Aorta (tissue), 5 donors: ENCODE measurements around the gene EPHA3. TPM values are rescaled to one million over a fixed set of nuclear protein-coding genes. Genes with fewer than 3 reads are reported as not detected.

Experiments
- ATAC-seq: fragments of 200-7000 bp; cut with Tn5 transposase; one replicate; pipeline ENCODE4 v1.9.1; 2022; ENCODE audit warnings: moderate library complexity; ENCODE audit not compliant: low FRiP score
- DNase-seq, 2 donors: peaks; one replicate each; pipeline ENCODE4 v3.0.0-alpha.2; 2020
- H3K27ac ChIP-seq, 2 donors: one replicate each; pipeline ENCODE4 v1.5.1; 2013; ENCODE audit warnings: low read length in 2 of 2, mild to moderate bottlenecking in 2 of 2, moderate library complexity in 2 of 2, control low read depth in 1 of 2, inconsistent platforms in 1 of 2, low read depth in 1 of 2
- H3K27me3 ChIP-seq, 2 donors: one replicate each; pipeline ENCODE4 v1.6.1; 2013; ENCODE audit warnings: control low read depth in 1 of 2, low read length in 1 of 2, mild to moderate bottlenecking in 1 of 2, moderate library complexity in 1 of 2; ENCODE audit not compliant: insufficient read depth in 2 of 2, control insufficient read depth in 1 of 2
- H3K36me3 ChIP-seq, 2 donors: one replicate each; pipeline ENCODE4 v1.6.1; 2013; ENCODE audit warnings: control low read depth in 1 of 2, low read length in 1 of 2, mild to moderate bottlenecking in 1 of 2; ENCODE audit not compliant: insufficient read depth in 2 of 2, control insufficient read depth in 1 of 2
- H3K4me1 ChIP-seq, 2 donors: one replicate each; pipeline ENCODE4 v1.6.1; 2013; ENCODE audit warnings: low read length in 2 of 2, control low read depth in 1 of 2, mild to moderate bottlenecking in 1 of 2, moderate library complexity in 1 of 2; ENCODE audit not compliant: insufficient read depth in 2 of 2, control insufficient read depth in 1 of 2
- H3K4me3 ChIP-seq, 2 donors: one replicate each; pipeline ENCODE4 v1.5.1; 2013; ENCODE audit warnings: low read length in 2 of 2, control low read depth in 1 of 2, mild to moderate bottlenecking in 1 of 2
- H3K9me3 ChIP-seq: one replicate; pipeline ENCODE4 v1.6.1; 2013; ENCODE audit warnings: mild to moderate bottlenecking, low read length; ENCODE audit not compliant: control insufficient read depth
- WGBS, 2 donors: extraction: QIAGEN DNeasy Blood & Tissue Kit; methylation state at CpG; one replicate each; pipeline ENCODE4 v1.1.7; 2013; 5-methylcytosine and 5-hydroxymethylcytosine counted together
- intact Hi-C, 2 donors: fragments of 100-400 bp; cut with DNase I; formaldehyde crosslinking; loops; one replicate each; pipeline versions ENCODE4 v1.14.2 to v1.15.0; 2022
- polyA plus RNA-seq, 2 donors: library from polyadenylated mRNA; stranded (reverse); fragments of 200-250 nt; gene quantifications; one replicate each; pipeline ENCODE4 v1.2.3, GENCODE V29; 2013
- total RNA-seq, 2 donors: library from RNA; stranded (reverse); fragmentation: NEBNext Ultra II Directional; extraction: Animal tissue kit (Norgen Biotek cat#: 25700); gene quantifications; one replicate each; pipeline ENCODE4 v1.2.1, GENCODE V29; 2021
- donor health status: healthy with polysubstance abuse.
- donor health status: Bipolar disorder and iron deficiency.
- donor health status: DM: no; HTN: no; CAD: no.
- donor health status: DM: no; HTN: no; CAD: no.
- donor health status: DM: yes; HTN: yes; CAD: no.

EPHA3 gene
- total and polyA plus RNA-seq, 4 donors, result 1.0 to 19.3 (median 6.7) TPM

- no peak overlapping the region for H3K27ac ChIP-seq
- no peaks in the 10 kb centered on the region for H3K36me3 ChIP-seq
- intact Hi-C loops, result no loop called here
- H3K27me3 ChIP-seq, result no peaks in the 10 kb centered on the region
- no peaks in the 10 kb centered on the region for H3K9me3 ChIP-seq
- DNase-seq, result no peak
- WGBS, 2 donors, result 7 to 10% methylated on average over 3 of the region's 3 CpGs
- no peaks in the 10 kb centered on the region for H3K4me1 ChIP-seq
- H3K4me3 ChIP-seq, result no peak overlapping the region
- ATAC-seq, result no peak
Observed at GRCh38 chr3:89419647-89420241, 312.3 kb downstream of the EPHA3 start.

GRCh38 chr3:89426060-89426459, 318.6 kb downstream of the EPHA3 start:
- no peak overlapping the region for H3K27ac ChIP-seq
- no peak for ATAC-seq
- intact Hi-C loops, result no loop called here
- H3K36me3 ChIP-seq, result no peaks in the 10 kb centered on the region
- H3K4me1 ChIP-seq, result no peaks in the 10 kb centered on the region
- no peak for DNase-seq
- no peak overlapping the region for H3K4me3 ChIP-seq
- no peaks in the 10 kb centered on the region for H3K27me3 ChIP-seq
- WGBS, 2 donors, result 90 to 92% methylated on average over 5 of the region's 5 CpGs
- H3K9me3 ChIP-seq, result no peaks in the 10 kb centered on the region

- H3K27ac ChIP-seq, result no peak overlapping the region
- H3K9me3 ChIP-seq, result no peaks in the 10 kb centered on the region
- no peaks in the 10 kb centered on the region for H3K27me3 ChIP-seq
- intact Hi-C loops, result no loop called here
- no peak for DNase-seq
- H3K36me3 ChIP-seq, result no peaks in the 10 kb centered on the region
- no peak overlapping the region for H3K4me3 ChIP-seq
- 80 to 83% methylated on average over 7 of the region's 7 CpGs for WGBS, 2 donors
- ATAC-seq, result no peak
- no peaks in the 10 kb centered on the region for H3K4me1 ChIP-seq
Observed at GRCh38 chr3:89434621-89435380, 327.4 kb downstream of the EPHA3 start.

GRCh38 chr3:89436846-89437245, 329.4 kb downstream of the EPHA3 start:
- intact Hi-C loops, result no loop called here

GRCh38 chr3:89440386-89440785, 333.0 kb downstream of the EPHA3 start:
- no peak for ATAC-seq
- H3K36me3 ChIP-seq, result no peaks in the 10 kb centered on the region
- no peaks in the 10 kb centered on the region for H3K9me3 ChIP-seq
- no peak overlapping the region for H3K4me3 ChIP-seq
- H3K27ac ChIP-seq, result no peak overlapping the region
- WGBS, 2 donors, result 87 to 88% methylated on average over 4 of the region's 4 CpGs
- intact Hi-C loops, result no loop called here
- no peak for DNase-seq
- H3K4me1 ChIP-seq, result no peaks in the 10 kb centered on the region
- no peaks in the 10 kb centered on the region for H3K27me3 ChIP-seq

More at GRCh38 chr3:89436846-89437245, 329.4 kb downstream of the EPHA3 start:
- Histone ChIP-seq H3K27ac (no peak overlapping the region), H3K27me3 (no peaks in the 10 kb centered on the region), H3K36me3 (no peaks in the 10 kb centered on the region), H3K4me1 (no peaks in the 10 kb centered on the region), H3K4me3 (no peak overlapping the region), H3K9me3 (no peaks in the 10 kb centered on the region)
- WGBS, 2 donors, result 61 to 70% methylated on average over 3 of the region's 3 CpGs
- ATAC-seq (no peak), DNase-seq (no peak)

- no peak for DNase-seq
- ATAC-seq, result no peak
- no peaks in the 10 kb centered on the region for H3K36me3 ChIP-seq
- no peaks in the 10 kb centered on the region for H3K9me3 ChIP-seq
- H3K4me1 ChIP-seq, result no peaks in the 10 kb centered on the region
- no peaks in the 10 kb centered on the region for H3K27me3 ChIP-seq
- H3K4me3 ChIP-seq, result no peak overlapping the region
- intact Hi-C loops, result no loop called here
- H3K27ac ChIP-seq, result no peak overlapping the region
Observed at GRCh38 chr3:89441141-89441540, 333.7 kb downstream of the EPHA3 start.

GRCh38 chr3:89446593-89446992, 339.2 kb downstream of the EPHA3 start:
- no peak for DNase-seq
- intact Hi-C loops, result no loop called here

GRCh38 chr3:89447243-89447642, 339.8 kb downstream of the EPHA3 start:
- Histone ChIP-seq H3K4me3 (no peak overlapping the region), H3K36me3 (no peaks in the 10 kb centered on the region), H3K27ac (no peak overlapping the region), H3K27me3 (no peaks in the 10 kb centered on the region), H3K9me3 (no peaks in the 10 kb centered on the region), H3K4me1 (no peaks in the 10 kb centered on the region)
- DNase-seq (no peak), ATAC-seq (no peak)
- WGBS, 2 donors, result 48 to 93% methylated on average over 1 of the region's 1 CpG
- intact Hi-C loops, result no loop called here

More at GRCh38 chr3:89446593-89446992, 339.2 kb downstream of the EPHA3 start:
- H3K4me3 ChIP-seq, result no peak overlapping the region
- ATAC-seq, result no peak
- H3K9me3 ChIP-seq, result no peaks in the 10 kb centered on the region
- no peak overlapping the region for H3K27ac ChIP-seq
- H3K4me1 ChIP-seq, result no peaks in the 10 kb centered on the region
- H3K36me3 ChIP-seq, result no peaks in the 10 kb centered on the region
- WGBS, 2 donors, result 94 to 99% methylated on average over 1 of the region's 1 CpG
- no peaks in the 10 kb centered on the region for H3K27me3 ChIP-seq

- no peaks in the 10 kb centered on the region for H3K27me3 ChIP-seq
- no peak overlapping the region for H3K4me3 ChIP-seq
- no peaks in the 10 kb centered on the region for H3K9me3 ChIP-seq
- intact Hi-C loops, result no loop called here
- H3K4me1 ChIP-seq, result no peaks in the 10 kb centered on the region
- H3K27ac ChIP-seq, result no peak overlapping the region
- DNase-seq (no peak), ATAC-seq (no peak)
- 92 to 95% methylated on average over 4 of the region's 4 CpGs for WGBS, 2 donors
- H3K36me3 ChIP-seq, result no peaks in the 10 kb centered on the region
Observed at GRCh38 chr3:89449086-89449485, 341.7 kb downstream of the EPHA3 start.
